K562 (cell line): ENCODE measurements around the gene SMARCA4. TPM values are rescaled to one million over a fixed set of nuclear protein-coding genes. Genes with fewer than 3 reads are reported as not detected.

Experiments used
- CTBP1 ChIP-seq: fragments of 450-650 bp; IDR thresholded peaks from 2 replicates; pipeline ENCODE4 v1.6.1; 2016; ENCODE audit warnings: borderline replicate concordance
- FOXK2 ChIP-seq, 2 experiments: fragments of 450-650 bp; IDR thresholded peaks in 1 of 2; conservative IDR thresholded peaks in 1 of 2; 2 replicates each; pipeline ENCODE4 v1.6.1; 2016; ENCODE audit warnings: low read depth in 2 of 2, mild to moderate bottlenecking in 1 of 2
- KAT2B ChIP-seq: IDR thresholded peaks from one replicate; pipeline ENCODE4 v1.6.1; 2012; ENCODE audit warnings: low read depth, mild to moderate bottlenecking, control low read depth, inconsistent platforms, low read length, moderate library complexity
- POLR2A ChIP-seq: fragments of 450-650 bp; conservative IDR thresholded peaks from 2 replicates; pipeline ENCODE4 v1.6.1; 2016
- SIN3B ChIP-seq: fragments of 450-650 bp; IDR thresholded peaks from 2 replicates; pipeline ENCODE4 v1.6.1; 2017; ENCODE audit warnings: low read depth, mild to moderate bottlenecking, moderate library complexity
- SREBF1 ChIP-seq: fragments of 150-350 bp; IDR thresholded peaks from 2 replicates; pipeline ENCODE4 v1.6.1; 2014; ENCODE audit warnings: antibody characterized with exemption, low read depth, low read length, borderline replicate concordance
- TAL1 ChIP-seq: fragments of 450-650 bp; IDR thresholded peaks from 2 replicates; pipeline ENCODE4 v1.6.1; 2016; ENCODE audit warnings: mild to moderate bottlenecking
- TEAD4 ChIP-seq, 2 experiments: sonication (generic) in 1 of 2; formaldehyde crosslinking in 1 of 2; IDR thresholded peaks; 2 replicates each; pipeline versions ENCODE4 v1.6.1 to v1.8.0; 2012 to 2022; ENCODE audit warnings: borderline replicate concordance in 1 of 2, inconsistent platforms in 1 of 2, low read length in 1 of 2, mild to moderate bottlenecking in 1 of 2, missing genetic modification reagents in 1 of 2
- TFAP4 ChIP-seq: sonication (generic); formaldehyde crosslinking; IDR thresholded peaks from 2 replicates; pipeline ENCODE4 v1.8.0; 2022; ENCODE audit warnings: missing genetic modification reagents, mild to moderate bottlenecking, moderate library complexity, borderline replicate concordance
- TSHZ1 ChIP-seq: fragments of 250-450 bp; sonication (Bioruptor Pico); IDR thresholded peaks from 2 replicates; pipeline ENCODE4 v1.4.0; 2020; ENCODE audit warnings: mild to moderate bottlenecking, moderate library complexity
- ZC3H8 ChIP-seq: fragments of 450-650 bp; IDR thresholded peaks from 2 replicates; pipeline ENCODE4 v1.6.1; 2017
- ZNF512 ChIP-seq: IDR thresholded peaks from 2 replicates; pipeline ENCODE4 v1.6.1; 2016; ENCODE audit warnings: missing genetic modification characterization, missing compliant biosample characterization
- polyA plus RNA-seq, 8 experiments: library from polyadenylated mRNA; depleted of rRNA in 4 of 8; stranded (reverse) in 5 of 8; unstranded in 3 of 8; fragments of >200 nt; fragmentation: Nextera tagmentation in 2 of 8; fragmentation: Illumina TruSeq in 1 of 8; extraction: Ambion mirVana in 2 of 8; extraction: Trizol in 1 of 8; gene quantifications; 2 replicates each; pipeline versions ENCODE4 v1.2.1 to v1.2.3, GENCODE V29; 2011 to 2014; ENCODE audit warnings: inconsistent platforms in 1 of 8, missing spikeins in 1 of 8
- total RNA-seq, 7 experiments: library from RNA; depleted of rRNA in 6 of 7; stranded (reverse); fragments of >200 nt in 6 of 7; fragmentation: Illumina TruSeq in 2 of 7; extraction: Trizol in 2 of 7; gene quantifications; 2 replicates each; pipeline versions ENCODE4 v1.2.1 to v1.2.3, GENCODE V29; 2011 to 2021; ENCODE audit warnings: low replicate concordance in 1 of 7
- TF ChIP-seq, protein P1 (sequence below): sonication (generic); formaldehyde crosslinking; IDR thresholded peaks from 2 replicates; pipeline ENCODE4 v1.8.1; 2023; ENCODE audit warnings: mild to moderate bottlenecking, missing genetic modification reagents
- TF ChIP-seq, protein P2 (sequence below): fragments of 450-650 bp; IDR thresholded peaks from 2 replicates; pipeline ENCODE4 v1.6.1; 2014; ENCODE audit warnings: low read depth, mild to moderate bottlenecking, moderate library complexity, borderline replicate concordance
- TF ChIP-seq, protein P3 (sequence below): fragments of 450-650 bp; IDR thresholded peaks from 2 replicates; pipeline ENCODE4 v1.6.1; 2018; ENCODE audit warnings: mild to moderate bottlenecking, low read depth; ENCODE audit not compliant: partially characterized antibody

The SMARCA4 gene
- total and polyA plus RNA-seq, 9 of the 15 experiments (the other 6 are each of a cell fraction or from before 2014, with no cell fraction given) = 19.3 to 207 (median 52.1) TPM

DNA sequence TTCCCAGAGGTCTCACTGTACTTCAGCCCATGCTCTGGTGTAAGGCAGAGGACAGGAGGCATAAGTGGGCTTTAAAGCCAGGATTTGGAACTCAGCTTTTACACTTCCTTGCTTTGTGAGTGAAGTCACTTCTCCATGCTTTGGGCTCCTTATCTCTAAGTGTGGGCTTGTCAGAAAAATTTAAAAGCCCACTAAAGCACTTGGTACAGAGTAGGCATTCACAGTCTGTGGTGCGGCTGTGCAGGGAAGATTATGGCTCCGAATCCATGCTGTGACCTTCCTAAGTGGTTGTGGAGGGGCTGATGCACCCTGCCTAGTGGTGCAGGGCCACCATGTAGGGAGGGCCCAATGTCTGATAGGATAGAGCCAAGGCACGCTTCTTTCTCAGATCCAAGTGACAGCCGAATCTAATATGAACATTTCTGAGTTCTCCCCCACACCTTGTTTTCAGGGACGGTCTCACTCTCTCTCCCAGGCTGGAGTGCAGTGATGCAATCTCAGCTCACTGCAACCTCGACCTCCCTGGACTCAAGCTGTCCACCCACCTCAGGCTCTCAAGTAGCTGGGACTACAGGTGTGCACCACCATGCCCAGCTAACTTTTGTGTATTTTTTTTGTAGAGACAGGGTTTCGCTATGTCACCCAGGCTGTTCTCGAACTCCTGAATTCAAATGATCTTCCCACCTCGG is 25.3 kb upstream of the SMARCA4 start (continued):
- TF ChIP-seq, protein P1, sequence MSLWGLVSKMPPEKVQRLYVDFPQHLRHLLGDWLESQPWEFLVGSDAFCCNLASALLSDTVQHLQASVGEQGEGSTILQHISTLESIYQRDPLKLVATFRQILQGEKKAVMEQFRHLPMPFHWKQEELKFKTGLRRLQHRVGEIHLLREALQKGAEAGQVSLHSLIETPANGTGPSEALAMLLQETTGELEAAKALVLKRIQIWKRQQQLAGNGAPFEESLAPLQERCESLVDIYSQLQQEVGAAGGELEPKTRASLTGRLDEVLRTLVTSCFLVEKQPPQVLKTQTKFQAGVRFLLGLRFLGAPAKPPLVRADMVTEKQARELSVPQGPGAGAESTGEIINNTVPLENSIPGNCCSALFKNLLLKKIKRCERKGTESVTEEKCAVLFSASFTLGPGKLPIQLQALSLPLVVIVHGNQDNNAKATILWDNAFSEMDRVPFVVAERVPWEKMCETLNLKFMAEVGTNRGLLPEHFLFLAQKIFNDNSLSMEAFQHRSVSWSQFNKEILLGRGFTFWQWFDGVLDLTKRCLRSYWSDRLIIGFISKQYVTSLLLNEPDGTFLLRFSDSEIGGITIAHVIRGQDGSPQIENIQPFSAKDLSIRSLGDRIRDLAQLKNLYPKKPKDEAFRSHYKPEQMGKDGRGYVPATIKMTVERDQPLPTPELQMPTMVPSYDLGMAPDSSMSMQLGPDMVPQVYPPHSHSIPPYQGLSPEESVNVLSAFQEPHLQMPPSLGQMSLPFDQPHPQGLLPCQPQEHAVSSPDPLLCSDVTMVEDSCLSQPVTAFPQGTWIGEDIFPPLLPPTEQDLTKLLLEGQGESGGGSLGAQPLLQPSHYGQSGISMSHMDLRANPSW (CRISPR knock-in tag) = no peak
- TF ChIP-seq TAL1 (peak; percentile 70), CTBP1 (no peak), KAT2B (no peak), ZNF512 (tag) (no peak), ZC3H8 (no peak), SREBF1 (no peak), FOXK2 (conservative IDR thresholded peaks at IDR 0.05 in 1 of 2, IDR thresholded peaks at IDR 0.05 in 1 of 2; ENCODE audit: low read depth in 2 of 2) (no peak), SIN3B (no peak), TEAD4 (IDR thresholded peaks at IDR 0.05; ENCODE audit: low read length) (peak; percentile 87), TEAD4 (CRISPR knock-in tag; IDR thresholded peaks at IDR 0.05; ENCODE audit: borderline replicate concordance) (no peak), TFAP4 (CRISPR knock-in tag) (peak; percentile 32; the same call in 1 of the 2 replicates), TSHZ1 (no peak), POLR2A (no peak)
- TF ChIP-seq, protein P2, sequence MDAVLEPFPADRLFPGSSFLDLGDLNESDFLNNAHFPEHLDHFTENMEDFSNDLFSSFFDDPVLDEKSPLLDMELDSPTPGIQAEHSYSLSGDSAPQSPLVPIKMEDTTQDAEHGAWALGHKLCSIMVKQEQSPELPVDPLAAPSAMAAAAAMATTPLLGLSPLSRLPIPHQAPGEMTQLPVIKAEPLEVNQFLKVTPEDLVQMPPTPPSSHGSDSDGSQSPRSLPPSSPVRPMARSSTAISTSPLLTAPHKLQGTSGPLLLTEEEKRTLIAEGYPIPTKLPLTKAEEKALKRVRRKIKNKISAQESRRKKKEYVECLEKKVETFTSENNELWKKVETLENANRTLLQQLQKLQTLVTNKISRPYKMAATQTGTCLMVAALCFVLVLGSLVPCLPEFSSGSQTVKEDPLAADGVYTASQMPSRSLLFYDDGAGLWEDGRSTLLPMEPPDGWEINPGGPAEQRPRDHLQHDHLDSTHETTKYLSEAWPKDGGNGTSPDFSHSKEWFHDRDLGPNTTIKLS = no peak
- TF ChIP-seq, protein P3, sequence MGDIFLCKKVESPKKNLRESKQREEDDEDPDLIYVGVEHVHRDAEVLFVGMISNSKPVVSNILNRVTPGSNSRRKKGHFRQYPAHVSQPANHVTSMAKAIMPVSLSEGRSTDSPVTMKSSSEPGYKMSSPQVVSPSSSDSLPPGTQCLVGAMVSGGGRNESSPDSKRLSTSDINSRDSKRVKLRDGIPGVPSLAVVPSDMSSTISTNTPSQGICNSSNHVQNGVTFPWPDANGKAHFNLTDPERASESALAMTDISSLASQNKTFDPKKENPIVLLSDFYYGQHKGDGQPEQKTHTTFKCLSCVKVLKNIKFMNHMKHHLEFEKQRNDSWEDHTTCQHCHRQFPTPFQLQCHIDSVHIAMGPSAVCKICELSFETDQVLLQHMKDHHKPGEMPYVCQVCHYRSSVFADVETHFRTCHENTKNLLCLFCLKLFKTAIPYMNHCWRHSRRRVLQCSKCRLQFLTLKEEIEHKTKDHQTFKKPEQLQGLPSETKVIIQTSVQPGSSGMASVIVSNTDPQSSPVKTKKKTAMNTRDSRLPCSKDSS = no peak
